Pancreas (tissue), 10 donors: ENCODE data around the gene FAP. TPM values are rescaled to one million over a fixed set of nuclear protein-coding genes. Genes with fewer than 3 reads are reported as not detected.

ENCODE experiments used
- ATAC-seq, 4 donors: fragments of 200-7000 bp; cut with Tn5 transposase; one replicate each; pipeline versions ENCODE4 v1.8.0 to v1.9.1; 2020; ENCODE audit warnings: mild to moderate bottlenecking in 4 of 4, moderate library complexity in 4 of 4
- DNase-seq, 6 donors: peaks; one replicate each; pipeline ENCODE4 v3.0.0-alpha.2; 2020
- FAIRE-seq: peaks from 2 replicates; lab custom pipeline; 2012; peaks lifted over from hg19 to GRCh38; lab: Jason Lieb, UNC
- H3K27ac ChIP-seq, 4 donors: fragments of 200-600 bp; sonication (generic); 1 replicate in 3 of 4; 2 replicates in 1 of 4; pipeline versions ENCODE4 v1.5.0 to v1.8.0; 2020
- H3K27me3 ChIP-seq, 4 donors: fragments of 200-600 bp; one replicate each; pipeline ENCODE4 v1.8.0; 2021
- H3K36me3 ChIP-seq, 3 donors: fragments of 200-600 bp; sonication (generic) in 1 of 3; one replicate each; pipeline versions ENCODE4 v1.5.0 to v1.8.0; 2020 to 2021
- H3K4me1 ChIP-seq, 3 donors: fragments of 200-600 bp; one replicate each; pipeline ENCODE4 v1.8.0; 2021
- H3K4me3 ChIP-seq, 4 donors: fragments of 200-600 bp; sonication (generic) in 2 of 4; one replicate each; pipeline versions ENCODE4 v1.5.0 to v1.8.0; 2020 to 2021
- H3K9me3 ChIP-seq, 4 donors: fragments of 200-600 bp; one replicate each; pipeline ENCODE4 v1.8.0; 2021
- CTCF ChIP-seq, 4 donors: fragments of 200-600 bp; sonication (generic) in 3 of 4; IDR thresholded peaks; one replicate each; pipeline versions ENCODE4 v1.5.0 to v1.8.0; 2021; ENCODE audit warnings: antibody characterized with exemption in 4 of 4
- WGBS, 2 donors: extraction: QIAGEN DNeasy Blood & Tissue Kit; methylation state at CpG; one replicate each; pipeline ENCODE4 v1.1.7; 2013; 5-methylcytosine and 5-hydroxymethylcytosine counted together
- intact Hi-C, 3 donors: fragments of 100-400 bp; cut with DNase I; formaldehyde crosslinking; loops; one replicate each; pipeline versions ENCODE4 v1.11.1 to v1.14.2; 2022
- polyA plus RNA-seq, 2 donors: library from polyadenylated mRNA; stranded (reverse); fragments of 200-250 nt; gene quantifications; one replicate each; pipeline ENCODE4 v1.2.3, GENCODE V29; 2013
- total RNA-seq, 6 donors: library from RNA; stranded (reverse); fragmentation: NEBNext Ultra II Directional in 4 of 6; extraction: Animal tissue kit (Norgen Biotek cat#: 25700) in 4 of 6; gene quantifications; one replicate each; pipeline versions ENCODE4 v1.2.1 to v1.2.4, GENCODE V29; 2021 to 2023
- donor health status: healthy with polysubstance abuse.
- donor health status: DM: no; HTN: no; CAD: no; lungs with moderate emphysema.
- donor health status: DM: no; HTN: no; CAD: no.
- donor health status: control.
- donor health status: control.
- donor health status: Bipolar disorder and iron deficiency.
- donor health status: DM: yes; HTN: yes; CAD: no.
- donor health status: DM: no; HTN: no; CAD: no.
- donor health status: DM: no; HTN: no; CAD: no.
- donor health status: DM: yes; HTN: yes; CAD: no.

The FAP gene
- total and polyA plus RNA-seq, 8 donors: 0.98 to 38.1 (median 8.4) TPM

DNA sequence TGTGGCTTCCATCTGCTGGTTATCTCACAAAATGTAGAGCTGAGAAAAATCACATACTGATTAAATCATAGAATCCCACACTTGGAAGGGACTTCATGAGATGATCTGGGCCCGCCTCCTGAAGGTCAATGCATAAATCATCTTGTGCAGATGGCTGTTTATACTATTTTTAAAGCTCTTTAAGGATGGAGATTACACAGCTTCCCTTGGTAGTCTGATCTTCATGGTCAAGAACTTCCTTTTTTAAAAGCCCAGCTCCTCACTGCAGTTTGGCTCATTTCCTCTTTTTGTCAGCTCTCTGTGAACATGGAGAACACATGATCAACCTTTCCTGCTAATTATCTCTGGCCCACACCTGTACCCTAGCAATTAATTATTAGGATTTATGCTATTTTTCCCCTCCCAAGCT, 117.1 kb downstream of the FAP start:
- H3K36me3 ChIP-seq: no peaks in the 10 kb centered on the region
- no peaks in the 10 kb centered on the region for H3K4me1 ChIP-seq
- no peaks in the 10 kb centered on the region for H3K9me3 ChIP-seq
- DNase-seq (no peak), ATAC-seq (peak in 1 of 4 donors; percentile 54), FAIRE-seq (no peak)
- intact Hi-C loops: loop anchor here in 2 of 3 donors (5.0 to 10.0 kb wide), 2 partner anchors 121 to 124 kb away; no protein-coding TSS in a partner anchor
- TF ChIP-seq CTCF (IDR thresholded peaks at IDR 0.05): no peak
- H3K4me3 ChIP-seq: no peak overlapping the region
- 33 to 34% methylated on average over 1 of the region's 1 CpG for WGBS, 2 donors
- no peak overlapping the region for H3K27ac ChIP-seq
- H3K27me3 ChIP-seq: no peaks in the 10 kb centered on the region

DNA sequence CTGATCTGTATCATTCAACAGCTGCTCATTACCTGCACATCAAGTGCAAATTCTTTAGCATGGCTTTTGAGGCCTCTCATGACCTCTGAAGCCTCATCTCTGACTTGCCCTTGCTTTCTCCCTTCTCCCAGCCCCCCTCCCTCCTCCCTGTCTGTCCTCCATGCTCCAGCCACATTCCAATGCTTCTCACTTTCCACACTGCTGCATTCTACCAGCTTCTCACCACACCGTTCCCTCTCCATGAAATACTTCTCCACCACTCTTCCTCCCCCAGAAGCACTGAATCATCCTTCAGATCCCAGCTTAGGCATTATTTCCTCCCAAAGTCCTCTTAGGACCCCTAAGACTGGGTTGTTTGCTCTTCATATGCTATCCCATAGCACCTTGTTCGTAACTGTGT, 118.1 kb downstream of the FAP start:
- FAIRE-seq (no peak), ATAC-seq (no peak), DNase-seq (no peak)
- Histone ChIP-seq H3K27ac (no peak overlapping the region), H3K36me3 (no peaks in the 10 kb centered on the region), H3K27me3 (no peaks in the 10 kb centered on the region), H3K9me3 (no peaks in the 10 kb centered on the region), H3K4me1 (no peaks in the 10 kb centered on the region), H3K4me3 (no peak overlapping the region)
- intact Hi-C loops: loop anchor here in 2 of 3 donors (5.0 to 10.0 kb wide), 2 partner anchors 120 to 123 kb away; no protein-coding TSS in a partner anchor
- no peak for TF ChIP-seq CTCF (IDR thresholded peaks at IDR 0.05)
- 74% methylated on average over 2 of the region's 2 CpGs for WGBS, 2 donors

- Histone ChIP-seq H3K4me3 (no peak overlapping the region), H3K9me3 (no peaks in the 10 kb centered on the region), H3K27ac (no peak overlapping the region), H3K36me3 (no peaks in the 10 kb centered on the region), H3K4me1 (no peaks in the 10 kb centered on the region), H3K27me3 (no peaks in the 10 kb centered on the region)
- intact Hi-C loops: loop anchor here in 1 of 3 donors (10.0 kb wide), 1 partner anchor 119 kb away; no protein-coding TSS in a partner anchor
- 21% methylated on average over 9 of the region's 9 CpGs for WGBS, 2 donors
- FAIRE-seq: peak; percentile 98
- TF ChIP-seq CTCF (IDR thresholded peaks at IDR 0.05): peak; percentile 63 to 82 (median 72)
- no peak for DNase-seq
- peak in 3 of 4 donors; percentile 66 to 82 (median 77) for ATAC-seq
These were observed 119.2 kb downstream of the FAP start for GRCh38 chr2:162123806-162124758.

Other genes starting within 250 kb of the FAP start
- gene DPP4, start 169.2 kb downstream of the FAP start, total RNA-seq: 1 to 10 TPM in 5 of 6 donors, under 1 TPM in 1; 0.98 to 3.4 (median 2.4) TPM
- 1 to 10 TPM; 1.3 to 6.4 TPM for gene DPP4, start 169.2 kb downstream of the FAP start, polyA plus RNA-seq
- gene GCG, start 91.2 kb downstream of the FAP start, total RNA-seq: 1,000 to 10,000 TPM in 1 of 6 donors, 100 to 1,000 TPM in 4, 10 to 100 TPM in 1; 92.8 to 1,775 (median 244) TPM
- 1,000 to 10,000 TPM; 1,874 to 9,451 TPM for gene GCG, start 91.2 kb downstream of the FAP start, polyA plus RNA-seq
- 10 to 100 TPM in 2 of 6 donors, 1 to 10 TPM in 4; 5.7 to 19.5 (median 7.6) TPM for gene IFIH1, start 75.2 kb upstream of the FAP start, total RNA-seq
- gene IFIH1, start 75.2 kb upstream of the FAP start, polyA plus RNA-seq: 1 to 10 TPM; 6.2 to 8.5 TPM
- gene GCA, start 100.7 kb upstream of the FAP start, total RNA-seq: 10 to 100 TPM; 13.5 to 27.0 (median 16.1) TPM
- gene GCA, start 100.7 kb upstream of the FAP start, polyA plus RNA-seq: 10 to 100 TPM; 11.3 to 18.1 TPM